DMS 273 treated with DMSO at 0.1 percent for 48 hours (cell line): Measurements from ENCODE around the gene PXN.
"Not testable (repeated sequence)": the region's sequence is repeated elsewhere in the genome, so short reads cannot be mapped to it uniquely, and the experiment has no call there.

Source experiments
- DNase-seq: peaks from one replicate; lab custom pipeline; 2025; lab: John Stamatoyannopoulos, UW

PXN gene

DNA sequence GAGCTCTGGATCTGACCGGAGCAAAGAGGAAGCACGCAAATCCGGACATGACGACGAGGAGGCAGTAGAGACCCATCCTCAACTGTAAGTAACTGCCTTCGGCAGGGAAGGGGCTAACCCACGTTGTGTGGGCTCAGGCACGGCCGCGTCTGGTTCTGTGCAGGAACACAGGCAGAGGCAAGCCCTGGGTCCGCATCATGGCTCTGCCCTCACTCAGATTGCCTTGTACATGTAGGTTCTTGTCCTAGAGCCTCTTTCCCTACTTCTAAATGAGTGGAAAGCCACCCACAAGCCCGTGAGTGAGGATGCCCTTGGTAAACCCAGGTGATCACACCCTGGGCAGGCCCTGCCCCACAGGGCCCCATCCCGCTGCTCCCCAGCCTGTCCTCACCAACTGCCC lies 55.7 kb downstream of the PXN start:
- no peak for DNase-seq

DNA sequence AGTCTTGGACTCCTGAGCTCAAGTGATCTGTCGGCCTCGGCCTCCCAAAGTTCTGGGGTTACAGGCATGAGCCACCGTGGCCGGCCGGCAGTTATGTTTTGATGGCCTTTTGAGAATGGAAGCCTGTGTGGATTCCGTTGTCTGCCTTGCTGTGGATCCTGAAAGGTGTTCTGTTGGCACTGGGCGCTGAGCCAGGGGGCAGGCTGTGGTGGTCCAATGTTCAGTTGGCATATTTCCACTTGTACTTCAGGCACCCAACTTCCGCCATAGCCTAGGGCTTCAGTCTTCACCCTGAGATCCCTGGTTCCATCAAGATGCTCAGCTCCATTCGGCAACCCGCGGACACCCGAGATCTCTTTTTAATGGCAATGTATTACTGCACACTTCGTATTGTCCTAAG lies 58.3 kb downstream of the PXN start:
- DNase-seq, result no peak

DNA sequence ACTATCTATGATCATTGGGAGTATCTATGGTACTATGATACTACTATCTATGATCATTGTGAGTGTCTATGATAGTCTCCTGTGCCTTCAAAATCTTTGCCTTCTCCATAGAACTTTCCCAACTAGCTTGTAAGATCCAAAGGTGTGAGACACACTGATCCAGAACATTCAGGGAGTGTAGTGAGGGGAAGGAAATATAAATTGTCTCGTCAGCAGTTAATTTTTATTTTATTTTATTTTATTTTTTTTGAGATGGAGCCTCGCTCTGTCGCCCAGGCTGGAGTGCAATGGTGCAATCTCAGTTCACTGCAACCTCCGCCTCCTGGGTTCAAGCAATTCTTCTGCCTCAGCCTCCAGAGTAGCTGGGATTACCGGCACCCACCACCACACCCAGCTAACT lies 58.7 kb downstream of the PXN start:
- not testable (repeated sequence) for DNase-seq

DNA sequence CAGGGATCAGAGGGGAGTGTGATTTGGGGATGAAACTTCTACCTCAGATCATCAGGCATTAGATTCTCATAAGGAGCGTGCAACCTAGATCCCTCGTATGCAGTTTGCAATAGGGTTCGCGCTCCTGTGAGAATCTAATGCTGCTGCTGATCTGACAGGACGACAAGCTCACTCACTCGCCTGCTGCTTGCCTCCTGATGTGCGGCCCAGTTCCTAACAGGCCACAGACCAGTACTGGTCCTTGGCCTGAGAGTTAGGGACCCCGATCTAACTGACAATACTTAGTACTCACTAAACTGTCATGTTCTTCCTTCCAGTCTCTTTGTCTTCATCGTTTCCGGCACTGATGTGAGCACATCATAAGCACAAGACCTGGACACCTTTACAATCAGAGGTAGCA lies 59.3 kb downstream of the PXN start:
- DNase-seq, result no peak

DNA sequence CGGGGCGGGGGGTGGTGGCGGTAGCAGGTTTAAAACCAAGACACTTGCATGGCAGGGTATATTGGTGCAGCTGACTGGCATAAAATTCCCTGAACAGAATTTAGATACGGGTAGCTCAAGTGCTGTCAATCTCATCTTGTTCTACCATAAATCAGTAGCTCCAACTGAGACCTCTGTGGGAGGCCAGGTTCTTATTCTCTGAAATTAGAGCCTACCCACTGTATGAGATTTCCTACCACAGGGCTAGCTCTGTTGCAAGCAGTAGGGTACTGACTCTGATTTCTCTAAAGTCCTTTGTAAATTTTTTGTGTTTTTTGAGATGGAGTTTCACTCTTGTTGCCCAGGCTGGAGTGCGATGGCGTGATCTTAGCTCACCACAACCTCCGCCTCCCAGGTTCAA lies 61.4 kb downstream of the PXN start:
- no peak for DNase-seq

DNA sequence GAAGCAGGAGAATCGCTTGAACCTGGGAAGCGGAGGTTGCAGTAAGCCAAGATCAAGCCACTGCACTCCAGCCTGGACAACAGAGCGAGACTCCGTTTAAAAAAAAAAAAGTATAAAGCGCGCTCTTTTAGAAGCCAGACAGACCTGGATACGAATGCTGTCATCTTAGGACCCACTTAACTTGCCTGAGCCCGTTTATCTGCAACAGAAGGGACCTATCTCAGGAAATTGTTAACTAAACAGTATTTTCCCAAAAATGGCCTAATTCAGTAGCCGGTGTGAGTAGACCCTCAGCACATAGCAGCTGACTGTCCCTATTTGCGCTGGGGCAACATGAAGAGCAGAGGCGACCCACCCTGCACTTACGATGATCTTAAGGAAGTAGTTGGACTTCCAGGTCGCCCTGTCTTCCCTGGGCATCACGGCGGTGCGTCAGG lies 65.1 kb downstream of the PXN start:
- no peak for DNase-seq

DNA sequence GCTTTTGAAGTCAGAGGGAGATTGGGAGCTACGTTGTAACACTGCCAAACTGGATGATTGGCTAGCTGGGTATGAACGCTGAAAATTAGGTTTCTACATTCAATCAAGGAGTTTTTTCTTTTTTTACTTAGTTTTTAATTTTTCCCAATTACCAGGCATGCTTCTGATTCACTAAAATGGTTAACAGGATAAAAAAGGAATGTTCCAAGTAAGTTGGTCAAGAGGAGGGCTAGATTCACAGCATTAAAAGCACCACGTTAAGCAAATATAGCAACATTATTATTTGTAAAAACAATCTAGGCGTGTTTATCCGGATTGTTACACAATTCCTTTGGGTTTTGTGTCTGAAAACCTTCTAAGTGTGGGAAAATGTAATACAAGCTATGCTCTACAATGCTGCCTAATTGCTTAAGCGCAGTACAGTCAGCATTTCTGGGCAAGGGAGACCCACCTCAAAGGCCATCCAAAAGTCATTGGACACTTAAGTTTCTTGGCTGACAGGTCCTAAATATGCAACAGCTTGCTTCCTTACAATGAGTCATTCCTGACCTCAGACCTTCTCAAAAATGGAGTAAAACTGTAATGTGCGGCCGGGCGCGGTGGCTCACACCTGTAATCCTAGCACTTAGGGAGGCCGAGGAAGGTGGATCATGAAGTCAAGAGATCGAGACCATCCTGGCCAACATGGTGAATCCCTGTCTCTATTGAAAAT lies 65.8 kb downstream of the PXN start:
- no peak for DNase-seq

DNA sequence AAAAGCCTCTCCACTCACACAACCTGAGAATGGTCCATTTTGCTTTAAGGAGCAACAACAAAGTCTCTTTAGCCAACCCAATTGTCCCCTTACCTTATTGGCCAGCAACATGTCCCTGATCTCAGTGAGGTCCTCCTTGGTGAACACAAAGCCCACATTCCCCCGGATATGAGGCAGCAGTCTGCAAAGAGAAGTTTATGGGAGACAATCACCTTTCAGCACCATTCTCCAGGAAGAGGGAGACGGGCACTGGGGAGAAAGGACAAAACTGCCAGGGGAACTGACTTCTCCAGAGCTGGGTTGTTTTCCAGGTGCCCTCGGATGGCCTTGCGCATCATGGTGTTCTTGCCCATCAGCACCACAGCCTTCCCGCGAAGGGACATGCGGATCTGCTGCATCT lies 66.5 kb downstream of the PXN start:
- no peak for DNase-seq

DNA sequence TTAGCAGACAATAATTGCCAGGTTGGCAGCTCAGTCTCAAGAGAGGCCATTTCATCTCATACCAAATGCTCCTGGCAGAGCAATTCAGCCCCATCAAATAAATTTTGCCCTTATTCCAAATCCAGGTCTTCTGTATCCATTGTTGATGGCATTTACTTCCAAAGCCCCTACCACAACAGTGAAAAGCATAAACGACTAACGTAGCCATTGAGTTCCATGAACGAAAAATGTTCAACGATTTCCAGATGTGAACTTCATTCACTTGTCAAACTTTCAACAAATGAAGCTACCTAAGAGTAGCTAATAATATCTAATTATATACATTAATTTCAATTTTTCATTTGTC lies 68.0 kb downstream of the PXN start:
- no peak for DNase-seq

DNA sequence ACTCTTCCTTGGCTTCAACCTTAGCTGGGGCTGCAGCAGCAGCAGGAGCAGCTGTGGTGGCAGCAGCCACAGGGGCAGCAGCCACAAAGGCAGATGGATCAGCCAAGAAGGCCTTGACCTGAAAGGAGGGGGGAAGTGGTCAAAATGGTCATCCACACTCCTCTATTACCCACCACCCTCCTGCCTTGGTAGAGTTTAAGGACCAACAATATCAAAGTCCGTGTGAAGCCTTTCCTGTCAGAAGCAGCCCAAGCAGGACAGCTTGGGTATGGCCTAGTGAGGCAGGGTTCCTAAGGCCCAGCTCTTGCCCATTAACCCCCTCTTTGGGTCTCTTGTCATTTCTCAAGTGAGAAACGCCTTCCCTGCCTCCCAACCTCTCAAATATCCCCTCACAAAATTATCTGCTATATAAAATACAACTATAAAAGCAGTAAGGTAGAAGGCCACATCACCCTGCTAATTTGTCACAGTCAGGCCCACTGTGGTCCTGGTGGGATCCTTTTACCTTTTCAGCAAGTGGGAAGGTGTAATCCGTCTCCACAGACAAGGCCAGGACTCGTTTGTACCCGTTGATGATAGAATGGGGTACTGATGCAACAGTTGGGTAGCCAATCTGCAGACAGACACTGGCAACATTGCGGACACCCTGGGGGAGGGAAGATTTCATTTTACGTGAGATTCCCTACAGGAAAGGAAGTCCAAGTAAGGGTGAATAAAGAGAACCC lies 68.6 kb downstream of the PXN start:
- DNase-seq, result not testable (repeated sequence)

DNA sequence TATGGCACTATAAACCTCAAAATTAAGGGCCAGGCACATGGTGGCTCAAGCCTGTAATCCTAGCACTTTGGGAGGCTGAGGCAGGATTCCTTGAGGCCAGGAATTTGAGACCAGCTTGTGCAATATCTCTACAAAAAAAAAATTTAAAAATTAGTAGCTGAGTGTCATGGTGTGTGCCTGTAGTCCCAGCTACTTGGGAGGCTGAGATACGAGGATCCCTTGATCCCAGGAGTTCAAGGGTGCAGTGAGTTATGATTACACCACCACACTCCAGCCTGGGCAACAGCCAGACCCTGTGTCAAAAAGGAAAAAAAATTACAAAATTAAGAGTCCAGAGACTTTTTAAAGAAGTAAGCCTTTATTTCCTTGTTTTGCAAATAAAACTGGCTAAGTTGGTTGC lies 69.2 kb downstream of the PXN start:
- no peak for DNase-seq

DNA sequence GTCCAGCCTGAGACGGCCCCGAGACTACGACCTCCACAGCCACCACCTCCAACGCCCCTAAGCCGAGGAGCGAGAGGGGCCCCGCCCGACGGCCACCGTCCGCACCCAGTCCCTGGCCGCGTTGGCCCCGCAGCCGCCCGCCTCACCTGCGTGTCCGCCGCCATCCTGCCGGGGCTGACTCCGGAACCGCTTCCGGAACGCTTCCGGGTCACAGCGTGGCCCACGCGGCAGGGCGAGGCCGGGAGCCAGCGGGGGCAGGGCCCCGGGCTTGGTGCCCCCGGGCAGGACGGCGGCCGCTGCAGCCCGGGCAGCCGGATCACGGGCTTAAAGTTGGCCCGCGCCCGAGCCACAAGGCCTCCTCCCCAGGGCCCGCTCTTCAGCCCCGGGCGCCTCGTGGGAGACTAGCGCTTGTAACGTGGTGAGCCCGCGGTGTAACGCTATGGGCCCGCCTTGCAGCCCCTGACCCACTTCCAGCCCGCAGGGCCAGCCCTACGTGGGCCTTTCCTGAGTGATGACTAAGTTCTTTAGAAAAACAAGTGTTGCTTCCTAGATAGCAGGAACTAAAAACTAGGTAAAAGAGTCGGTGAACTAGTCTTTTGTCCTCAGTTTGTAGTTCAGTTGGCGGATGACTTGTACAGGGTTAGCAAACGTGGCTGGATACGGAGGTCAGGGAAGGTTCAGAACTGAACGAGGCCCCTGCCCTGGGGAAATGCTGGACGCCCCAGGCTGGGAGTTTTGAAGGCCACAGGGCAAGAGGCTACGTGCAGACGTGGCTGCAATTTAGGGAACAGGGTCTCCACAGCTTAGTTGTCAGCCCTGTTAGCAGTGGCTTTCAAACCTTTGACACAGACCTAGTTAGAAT lies 70.8 kb downstream of the PXN start, which contains the start of gene GCN1:
Gene GCN1, minus strand, starts transcription at position 182 of the 862 bp plus-strand sequence. Its CDS starts 18 bp downstream, at position 164.
- peak; percentile 63 for DNase-seq

DNA sequence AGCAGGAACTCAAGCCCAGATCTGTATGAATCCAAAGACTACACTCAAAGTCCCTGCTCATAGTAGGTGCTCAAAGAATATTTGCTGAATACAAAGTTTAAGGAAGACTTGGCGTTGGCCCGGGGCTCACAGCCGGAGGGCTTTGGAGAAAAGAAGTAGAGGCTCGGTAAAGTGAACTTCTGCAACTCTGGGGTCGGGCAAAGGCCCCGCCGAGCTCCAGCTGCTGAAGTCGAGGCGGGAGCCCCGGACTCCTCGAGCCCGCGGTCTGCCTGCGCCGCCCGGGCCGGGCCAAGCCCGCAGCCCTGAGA lies 71.3 kb downstream of the PXN start:
- DNase-seq, result no peak

DNA sequence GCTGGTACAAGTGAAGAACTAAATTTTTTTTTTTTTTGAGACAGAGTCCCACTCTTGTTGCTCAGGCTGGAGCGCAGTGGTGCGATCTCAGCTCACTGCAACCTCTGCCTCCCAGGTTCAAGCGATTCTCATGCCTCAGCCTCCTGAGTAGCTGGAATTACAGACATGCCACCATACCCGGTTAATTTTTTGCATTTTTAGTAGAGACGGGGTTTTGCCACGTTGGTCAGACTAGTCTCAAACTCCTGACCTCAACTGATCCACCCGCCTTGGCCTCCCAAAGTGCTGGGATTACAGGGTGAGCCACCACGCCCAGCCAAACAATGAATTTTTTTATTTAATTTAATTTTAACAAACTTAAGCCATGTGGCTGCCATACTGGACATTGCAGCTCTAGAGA lies 72.2 kb downstream of the PXN start:
- not testable (repeated sequence) for DNase-seq

DNA sequence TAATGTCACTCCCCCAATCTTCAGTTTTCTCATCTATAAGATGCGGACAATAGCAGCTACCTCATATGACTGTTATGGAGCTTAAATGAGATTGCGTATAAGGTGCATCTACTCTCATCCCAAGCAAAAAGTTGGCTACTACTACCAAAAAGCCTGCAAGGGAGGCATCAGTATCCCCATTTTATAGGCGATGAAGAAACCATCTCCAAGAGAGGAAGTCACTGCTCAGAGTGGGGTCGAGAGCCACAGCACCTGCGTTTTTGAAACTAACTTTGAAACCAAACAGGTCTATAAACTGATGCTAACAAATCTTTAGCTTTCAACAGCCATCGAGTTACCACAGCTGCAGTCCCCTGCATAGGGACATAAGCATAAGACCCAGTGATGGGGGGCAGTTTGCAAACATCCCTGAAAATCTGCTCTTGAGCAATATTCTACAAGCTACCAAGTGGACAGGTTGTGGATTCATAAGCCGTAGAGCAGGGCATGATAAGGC lies 74.5 kb downstream of the PXN start:
- no peak for DNase-seq

DNA sequence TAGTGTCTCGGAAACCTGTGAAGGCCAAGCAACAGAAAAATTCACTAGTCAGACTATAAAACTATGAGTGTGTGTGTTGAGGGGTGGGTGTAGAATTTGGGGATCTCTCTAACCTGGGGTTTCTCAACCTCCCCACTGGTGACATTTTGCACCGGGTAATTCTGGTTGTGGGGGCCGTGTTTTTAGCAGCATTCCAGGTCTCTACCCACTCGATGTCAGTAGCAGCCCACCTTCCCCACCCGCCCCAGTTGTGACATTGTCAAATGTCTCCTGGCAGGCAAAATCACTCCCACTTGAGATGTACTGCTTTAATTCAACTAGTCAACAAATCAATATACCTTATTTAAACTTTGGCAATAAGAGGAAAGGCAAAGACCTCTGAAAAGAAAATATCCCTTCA lies 75.1 kb downstream of the PXN start:
- DNase-seq, result no peak

DNA sequence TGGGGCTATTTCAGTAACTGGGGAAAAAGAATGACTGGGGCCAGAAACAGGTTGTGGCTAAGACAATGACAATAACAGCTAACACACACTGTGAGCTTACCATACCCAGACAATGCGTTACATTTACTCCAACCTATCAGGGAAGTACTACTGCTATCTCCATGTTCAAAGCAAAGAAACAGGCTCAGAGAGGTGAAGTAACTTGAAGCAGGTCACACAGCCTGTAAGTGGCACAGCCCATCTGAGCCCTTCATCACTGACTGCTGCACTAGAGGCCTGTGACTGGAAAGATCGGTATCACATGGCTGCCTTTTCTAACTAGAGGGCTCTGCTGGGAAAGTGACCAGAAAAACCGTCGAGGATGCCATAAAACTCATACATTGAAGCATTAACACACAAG lies 78.9 kb downstream of the PXN start:
- DNase-seq, result no peak

DNA sequence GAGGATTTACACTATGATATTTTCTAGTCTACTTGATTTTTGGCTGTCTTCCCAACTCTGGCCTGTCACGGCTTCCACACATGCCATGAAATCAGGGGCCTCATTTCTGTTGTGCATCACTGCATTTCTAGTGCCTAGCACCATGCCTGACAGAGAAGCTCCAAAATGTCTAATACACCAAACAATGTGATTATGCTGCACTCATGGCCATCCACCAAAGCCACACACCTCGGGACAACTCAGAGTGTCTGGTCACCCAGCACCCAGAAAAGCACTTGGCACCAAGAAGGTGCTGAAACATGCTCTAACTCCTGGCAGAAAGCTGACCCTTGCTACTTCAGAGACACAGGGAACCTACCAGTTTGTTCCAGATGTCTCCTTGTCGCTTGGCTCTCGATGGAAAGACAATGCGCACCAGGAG lies 82.3 kb downstream of the PXN start:
- DNase-seq, result no peak

DNA sequence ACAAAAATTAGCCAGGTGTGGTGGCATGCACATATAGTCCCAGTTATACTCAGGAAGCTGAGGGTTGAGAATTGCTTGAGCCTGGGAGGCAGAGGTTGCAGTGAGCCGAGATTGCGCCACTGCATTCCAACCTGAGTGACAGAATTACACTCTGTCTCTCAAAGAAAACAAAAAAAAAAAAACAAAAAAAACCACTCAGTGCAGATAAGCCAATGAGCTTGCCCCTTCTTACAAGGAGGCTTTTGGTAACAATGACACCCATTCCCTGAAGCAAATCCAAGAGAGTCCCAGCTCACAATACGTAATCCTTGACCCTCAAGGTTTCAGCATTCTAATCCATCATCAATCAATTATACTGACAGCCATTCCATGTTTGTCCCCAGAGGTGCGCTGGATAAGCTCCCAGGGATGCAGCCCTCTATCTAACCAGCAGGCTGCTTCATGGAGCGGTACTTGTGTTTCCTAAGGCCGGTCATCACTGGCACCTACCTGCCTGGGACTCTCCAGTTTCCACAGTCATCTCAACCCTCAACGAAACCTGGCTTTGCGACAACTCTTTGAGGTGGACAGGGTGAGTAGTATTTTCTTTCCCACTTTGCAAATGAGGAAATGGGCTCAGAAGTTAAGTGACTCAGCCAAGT lies 83.4 kb downstream of the PXN start:
- DNase-seq, result no peak

DNA sequence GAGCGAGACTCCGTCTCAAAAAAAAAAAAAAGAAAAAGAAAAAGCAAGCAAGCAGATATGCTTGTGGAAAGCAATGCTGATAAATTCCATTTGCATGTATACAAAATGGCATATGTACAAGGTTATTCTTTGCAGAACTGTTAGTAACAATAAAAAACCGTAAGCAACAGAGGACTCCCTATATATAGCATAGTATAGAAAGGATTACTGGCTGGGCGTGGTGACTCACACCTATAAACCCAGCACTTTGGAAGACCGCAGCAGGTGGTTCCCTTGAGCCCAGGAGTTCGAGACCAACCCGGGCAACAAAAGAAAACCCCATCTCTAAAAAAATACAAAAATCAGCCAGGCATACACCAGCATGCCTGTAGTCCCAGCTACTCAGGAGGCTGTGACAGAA lies 84.6 kb downstream of the PXN start:
- DNase-seq, result no peak

DNA sequence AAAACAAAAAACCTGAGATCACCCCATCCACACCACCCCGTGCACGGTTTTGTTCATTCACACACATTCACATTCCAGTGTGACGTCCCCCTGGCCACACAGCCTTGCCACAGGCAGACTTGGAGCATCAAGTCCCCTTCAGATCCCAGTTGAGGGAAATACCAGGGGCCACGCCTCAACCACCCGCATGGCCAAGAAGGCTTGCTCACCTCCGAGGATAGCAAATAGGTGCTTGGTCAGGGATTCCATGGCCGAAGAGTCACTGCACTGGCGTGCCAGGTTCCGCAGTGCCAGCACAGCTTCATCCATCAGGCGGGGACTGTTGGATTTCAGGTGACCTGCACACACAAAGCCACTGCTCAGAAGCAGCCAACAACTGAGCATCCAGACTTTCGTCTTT lies 90.0 kb downstream of the PXN start:
- DNase-seq, result no peak

DNA sequence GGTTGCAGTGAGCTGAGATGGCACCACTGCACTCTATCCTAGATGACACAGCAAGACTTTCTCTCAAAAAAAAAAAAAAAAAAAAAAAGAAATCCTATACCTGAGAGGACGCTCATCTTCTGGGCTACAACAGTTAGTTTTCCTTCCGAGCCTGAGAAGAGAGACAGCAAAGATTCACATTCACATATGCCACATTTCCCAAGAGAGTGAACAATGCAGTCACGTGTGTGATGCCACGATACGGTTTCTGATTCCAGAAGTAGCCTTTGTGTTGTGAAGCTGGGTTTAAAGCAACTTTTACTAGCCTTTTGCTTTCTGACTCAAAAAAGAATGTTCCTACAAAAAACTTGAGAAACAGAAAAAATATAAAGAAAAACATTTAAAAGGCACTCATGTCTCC lies 90.5 kb downstream of the PXN start:
- no peak for DNase-seq
